Activated naive CD4-positive, alpha-beta T cell treated with anti-CD3 and anti-CD28 coated beads, Interleukin-2, amount 10 ng/mL, durations not matched to agents 7 days and 5 days (primary cell): Measurements from ENCODE around the gene FUT7.
"Not testable (repeated sequence)": the region's sequence is repeated elsewhere in the genome, so short reads cannot be mapped to it uniquely, and the experiment has no call there.

Experiments used
- CTCF ChIA-PET: fragments of 350-600 bp; sonication (Branson Sonifier 250); formaldehyde crosslinking; loops from one replicate; lab custom pipeline; 2021; ENCODE audit warnings: antibody characterized with exemption; lab: Charles Lee
- DNase-seq: peaks from one replicate; pipeline ENCODE4 v3.0.0-alpha.2; 2020
- H3K27ac Mint-ChIP-seq: one replicate; pipeline ENCODE4 v1.8.0; 2021; ENCODE audit warnings: mild to moderate bottlenecking, moderate library complexity, mixed read lengths
- H3K27me3 Mint-ChIP-seq: one replicate; pipeline ENCODE4 v1.8.0; 2021; ENCODE audit warnings: mild to moderate bottlenecking, mixed read lengths
- H3K36me3 Mint-ChIP-seq: one replicate; pipeline ENCODE4 v1.8.0; 2021; ENCODE audit warnings: mixed read lengths
- H3K4me1 Mint-ChIP-seq: one replicate; pipeline ENCODE4 v1.8.0; 2021; ENCODE audit warnings: mixed read lengths
- H3K4me3 Mint-ChIP-seq: one replicate; pipeline ENCODE4 v1.8.0; 2021; ENCODE audit warnings: mild to moderate bottlenecking, moderate library complexity, mixed read lengths
- H3K9me3 Mint-ChIP-seq: one replicate; pipeline ENCODE4 v1.8.0; 2021; ENCODE audit warnings: mixed read lengths

Gene FUT7

DNA sequence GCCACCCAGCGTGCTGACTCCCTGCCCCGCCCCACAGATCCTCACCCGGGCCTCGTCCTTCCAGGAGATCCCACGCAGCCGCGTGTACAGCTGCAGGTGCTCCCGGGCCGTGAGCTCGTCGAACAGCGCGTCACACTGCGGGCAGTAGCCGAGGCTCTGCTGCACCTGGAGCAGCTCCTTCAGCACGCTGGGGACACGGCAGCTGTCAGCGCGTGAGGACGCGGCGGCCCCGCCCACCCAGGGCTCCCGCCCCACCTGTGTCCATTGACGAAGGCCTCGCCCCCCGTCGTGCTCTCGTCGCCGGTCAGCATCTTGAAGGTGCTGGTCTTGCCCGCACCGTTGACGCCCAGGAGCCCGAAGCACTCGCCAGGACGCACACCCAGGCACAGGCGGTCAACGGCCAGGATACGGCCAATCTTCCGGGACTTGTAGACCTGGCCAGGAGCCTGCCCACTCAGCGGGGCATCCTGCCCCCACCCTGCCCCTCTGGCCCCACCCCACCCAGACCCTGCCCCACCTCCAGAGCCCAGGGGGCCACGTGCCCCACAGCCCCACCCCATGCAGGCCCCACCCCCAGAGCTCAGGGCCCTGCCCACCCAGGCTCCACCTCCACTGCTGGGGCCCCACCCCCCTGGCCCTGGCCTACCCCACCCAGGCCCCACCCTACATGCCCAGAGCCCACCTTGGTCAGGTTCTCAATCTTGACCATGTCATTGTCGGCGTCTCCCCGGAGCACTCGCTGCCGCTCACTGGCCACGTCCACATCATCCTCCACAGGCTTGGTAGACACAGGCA is 21.8 kb downstream of the FUT7 start:
- H3K4me3 Mint-ChIP-seq, result no peak overlapping the region
- CTCF ChIA-PET, result interaction anchor here (1.5 kb wide), 1 partner anchor 19 kb away, joined by 3 read pairs; no protein-coding TSS in a partner anchor
- no peaks in the 10 kb centered on the region for H3K27me3 Mint-ChIP-seq
- DNase-seq, result no peak
- H3K36me3 Mint-ChIP-seq, result peaks cover 6% of the 10 kb centered on the region
- H3K27ac Mint-ChIP-seq, result no peak overlapping the region
- H3K9me3 Mint-ChIP-seq, result no peaks in the 10 kb centered on the region
- no peaks in the 10 kb centered on the region for H3K4me1 Mint-ChIP-seq

DNA sequence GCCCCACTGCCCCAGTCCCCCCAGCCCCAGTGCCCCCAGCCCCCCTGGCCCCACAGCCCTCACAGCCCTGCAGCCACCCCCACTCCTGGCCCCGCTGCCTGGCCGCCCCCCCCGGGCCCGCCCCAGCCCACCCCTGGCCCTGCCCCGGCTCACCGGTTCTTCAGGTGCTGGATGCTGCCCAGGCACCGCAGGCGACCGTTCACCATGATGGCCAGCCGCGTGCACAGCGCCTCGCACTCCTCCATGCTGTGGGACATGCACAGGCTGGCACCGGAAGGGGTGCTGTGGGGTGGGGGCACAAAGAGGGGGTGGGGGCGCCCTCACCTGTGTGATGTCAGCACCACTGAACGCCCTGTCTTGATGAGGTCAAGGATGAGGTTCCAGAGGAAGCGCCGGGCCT is 22.7 kb downstream of the FUT7 start:
- Mint-ChIP-seq H3K4me3 (no peak overlapping the region), H3K4me1 (no peaks in the 10 kb centered on the region), H3K36me3 (peaks cover 4% of the 10 kb centered on the region), H3K27ac (no peak overlapping the region), H3K9me3 (no peaks in the 10 kb centered on the region), H3K27me3 (no peaks in the 10 kb centered on the region)
- CTCF ChIA-PET, result interaction anchor here (1.5 kb wide), 1 partner anchor 20 kb away, joined by 3 read pairs; no protein-coding TSS in a partner anchor
- no peak for DNase-seq

DNA sequence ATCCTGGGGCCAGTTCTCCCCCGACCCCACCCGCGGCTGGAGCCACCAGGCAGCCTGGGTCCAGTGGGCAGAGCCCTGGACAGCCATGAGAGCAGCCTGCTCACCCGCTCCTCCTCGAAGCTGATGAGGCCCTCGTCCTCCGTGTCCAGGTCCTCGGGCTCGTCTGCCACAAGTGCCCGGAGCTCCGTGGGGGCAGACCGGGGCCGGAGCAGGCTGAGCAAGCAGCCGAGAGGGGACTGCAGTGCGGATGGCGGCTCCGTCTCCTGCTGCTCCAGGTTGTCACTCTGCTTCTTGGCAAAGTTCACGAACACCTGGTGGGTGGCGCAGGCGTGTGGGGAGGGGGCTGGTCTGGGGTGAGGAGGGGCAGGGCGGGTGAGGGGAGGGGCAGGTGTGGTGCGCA is 23.6 kb downstream of the FUT7 start:
- H3K27ac Mint-ChIP-seq, result no peak overlapping the region
- H3K36me3 Mint-ChIP-seq, result peaks cover 4% of the 10 kb centered on the region
- CTCF ChIA-PET, result no interaction called here
- no peak for DNase-seq
- no peaks in the 10 kb centered on the region for H3K4me1 Mint-ChIP-seq
- H3K27me3 Mint-ChIP-seq, result no peaks in the 10 kb centered on the region
- H3K4me3 Mint-ChIP-seq, result no peak overlapping the region
- no peaks in the 10 kb centered on the region for H3K9me3 Mint-ChIP-seq

- H3K9me3 Mint-ChIP-seq, result no peaks in the 10 kb centered on the region
- H3K27me3 Mint-ChIP-seq, result peaks cover 2% of the 10 kb centered on the region
- H3K4me3 Mint-ChIP-seq, result no peak overlapping the region
- peaks cover 4% of the 10 kb centered on the region for H3K36me3 Mint-ChIP-seq
- H3K4me1 Mint-ChIP-seq, result no peaks in the 10 kb centered on the region
- CTCF ChIA-PET, result no interaction called here
- no peak overlapping the region for H3K27ac Mint-ChIP-seq
- no peak for DNase-seq
Observed at GRCh38 chr9:137007816-137008270, 24.0 kb downstream of the FUT7 start.

GRCh38 chr9:137007108-137007815 is 24.6 kb downstream of the FUT7 start:
- H3K9me3 Mint-ChIP-seq, result no peaks in the 10 kb centered on the region
- CTCF ChIA-PET, result no interaction called here
- peaks cover 4% of the 10 kb centered on the region for H3K36me3 Mint-ChIP-seq
- peaks cover 7% of the 10 kb centered on the region for H3K27me3 Mint-ChIP-seq
- no peak overlapping the region for H3K27ac Mint-ChIP-seq
- no peak overlapping the region for H3K4me3 Mint-ChIP-seq
- H3K4me1 Mint-ChIP-seq, result no peaks in the 10 kb centered on the region
- no peak for DNase-seq

- Mint-ChIP-seq H3K27me3 (peaks cover 14% of the 10 kb centered on the region), H3K36me3 (peaks cover 2% of the 10 kb centered on the region), H3K4me1 (no peaks in the 10 kb centered on the region), H3K27ac (no peak overlapping the region), H3K9me3 (no peaks in the 10 kb centered on the region), H3K4me3 (no peak overlapping the region)
- DNase-seq, result no peak
- CTCF ChIA-PET, result interaction anchor here (2.6 kb wide), 1 partner anchor 29 kb away, joined by 6 read pairs; no protein-coding TSS in a partner anchor
Observed at GRCh38 chr9:137006116-137007003, 25.5 kb downstream of the FUT7 start.

DNA sequence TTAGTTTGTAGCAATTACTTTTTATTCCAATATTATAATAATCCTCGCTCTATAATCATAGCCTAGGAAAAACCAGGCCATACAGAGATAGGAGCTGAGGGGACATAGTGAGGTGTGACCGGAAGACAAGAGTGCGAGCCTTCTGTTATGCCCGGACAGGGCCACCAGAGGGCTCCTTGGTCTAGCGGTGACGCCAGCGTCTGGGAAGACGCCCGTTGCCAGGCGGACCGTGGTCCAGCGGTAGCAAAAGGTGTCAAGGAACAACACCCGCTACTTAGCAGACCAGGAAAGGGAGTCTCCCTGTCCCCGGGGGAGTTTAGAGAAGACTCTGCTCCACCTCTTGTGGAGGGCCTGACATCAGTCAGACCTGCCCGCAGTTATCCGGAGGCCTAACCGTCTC is 27.6 kb downstream of the FUT7 start:
- H3K4me1 Mint-ChIP-seq, result peaks cover 12% of the 10 kb centered on the region
- CTCF ChIA-PET, result interaction anchor here (2.6 kb wide), 1 partner anchor 31 kb away, joined by 6 read pairs; no protein-coding TSS in a partner anchor
- H3K27ac Mint-ChIP-seq, result not testable (repeated sequence)

GRCh38 chr9:137002646-137003041 is 29.2 kb downstream of the FUT7 start:
- CTCF ChIA-PET, result interaction anchor here (0.6 to 1.6 kb wide), 3 partner anchors 18 to 584 kb away, joined by 3 to 4 read pairs (median 3); no protein-coding TSS in a partner anchor
- H3K9me3 Mint-ChIP-seq, result no peaks in the 10 kb centered on the region
- H3K27ac Mint-ChIP-seq, result no peak overlapping the region
- H3K4me1 Mint-ChIP-seq, result peaks cover 26% of the 10 kb centered on the region
- H3K4me3 Mint-ChIP-seq, result no peak overlapping the region
- no peak for DNase-seq
- no peaks in the 10 kb centered on the region for H3K36me3 Mint-ChIP-seq
- H3K27me3 Mint-ChIP-seq, result peaks cover 36% of the 10 kb centered on the region

More for the DNA sequence above, 27.6 kb downstream of the FUT7 start:
- not testable (repeated sequence) for DNase-seq, H3K36me3 Mint-ChIP-seq, H3K9me3 Mint-ChIP-seq, H3K4me3 Mint-ChIP-seq
- peaks cover 28% of the 10 kb centered on the region for H3K27me3 Mint-ChIP-seq

DNA sequence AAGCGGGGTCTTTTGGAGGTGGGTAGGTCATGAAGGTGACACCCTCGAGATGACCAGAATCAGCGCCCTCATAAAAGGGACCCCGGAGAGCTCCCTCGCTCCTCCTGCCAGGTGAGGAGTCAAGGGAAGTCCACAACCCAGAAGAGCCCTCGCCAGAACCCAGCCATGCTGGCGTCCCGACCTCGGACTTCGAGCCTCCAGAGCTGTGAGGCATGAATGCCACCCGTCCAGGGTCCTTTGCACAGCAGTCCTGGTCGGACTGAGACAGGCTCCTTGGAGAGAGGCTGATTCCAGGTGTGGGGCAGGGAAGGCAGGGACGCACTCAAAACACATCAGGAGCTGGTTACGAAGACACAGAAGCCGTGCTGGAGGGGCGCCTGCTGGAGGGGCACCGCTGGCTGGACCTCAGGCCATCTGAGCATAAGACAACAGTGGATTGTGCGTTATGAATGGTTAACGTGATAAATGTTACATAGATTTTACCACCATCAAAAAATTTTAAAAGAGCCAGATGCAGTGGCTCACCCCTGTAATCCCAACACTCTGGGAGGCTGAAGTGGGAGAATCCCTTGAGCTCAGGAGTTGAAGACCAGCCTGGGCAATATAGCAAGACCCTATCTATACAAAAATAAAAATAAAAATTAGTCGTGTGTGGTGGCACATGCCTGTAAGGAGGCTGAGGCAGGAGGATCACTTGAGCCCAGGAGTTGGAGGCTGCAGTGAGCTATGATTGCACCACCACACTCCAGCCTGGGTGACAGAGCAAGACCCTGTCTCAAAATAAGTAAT is 29.8 kb downstream of the FUT7 start:
- DNase-seq, result no peak
- H3K9me3 Mint-ChIP-seq, result no peaks in the 10 kb centered on the region
- CTCF ChIA-PET, result interaction anchor here (0.6 to 1.6 kb wide), 3 partner anchors 17 to 584 kb away, joined by 3 to 4 read pairs (median 3); no protein-coding TSS in a partner anchor
- peaks cover 42% of the 10 kb centered on the region for H3K27me3 Mint-ChIP-seq
- H3K36me3 Mint-ChIP-seq, result no peaks in the 10 kb centered on the region
- no peak overlapping the region for H3K27ac Mint-ChIP-seq
- no peak overlapping the region for H3K4me3 Mint-ChIP-seq
- H3K4me1 Mint-ChIP-seq, result peaks cover 32% of the 10 kb centered on the region

DNA sequence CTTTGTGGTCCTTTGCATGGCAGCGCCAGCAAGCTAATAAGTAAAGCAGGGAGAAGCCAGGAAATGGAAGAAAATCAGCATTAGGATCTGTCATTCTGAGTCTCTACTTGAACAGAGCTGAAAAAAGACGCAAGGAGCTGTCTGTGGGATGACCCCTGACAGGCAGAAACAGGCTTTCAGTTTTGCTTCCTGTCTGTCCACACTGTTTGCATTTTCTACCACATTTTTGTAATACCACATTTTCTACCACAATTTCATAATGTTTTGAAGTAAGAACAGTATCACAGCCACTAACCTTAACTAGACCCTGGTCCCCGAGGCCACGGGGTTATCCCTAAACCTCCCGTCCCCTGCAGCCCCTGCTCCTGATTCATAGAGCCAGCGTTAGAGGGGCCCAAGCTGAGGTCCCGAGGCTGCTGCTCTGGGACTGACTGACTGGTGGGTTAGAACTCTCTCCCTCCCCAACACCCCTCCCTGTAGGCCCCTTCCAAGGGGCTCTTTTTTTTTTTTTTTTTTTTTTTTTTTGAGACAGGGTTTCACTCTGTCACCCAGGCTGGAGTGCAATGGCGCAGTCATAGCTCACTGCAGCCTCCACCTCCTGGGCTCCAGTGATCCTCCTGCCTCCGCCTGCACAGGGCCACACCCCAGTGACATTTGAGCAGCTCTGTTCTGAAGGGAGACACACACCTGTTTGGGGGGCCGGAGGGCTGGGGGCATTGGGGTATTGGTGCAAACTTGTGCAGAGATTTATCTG is 31.5 kb downstream of the FUT7 start:
- Mint-ChIP-seq H3K4me1 (peaks cover 45% of the 10 kb centered on the region), H3K36me3 (no peaks in the 10 kb centered on the region), H3K27me3 (peaks cover 49% of the 10 kb centered on the region), H3K4me3 (peak overlapping the region; percentile 23), H3K9me3 (no peaks in the 10 kb centered on the region), H3K27ac (peak overlapping the region; percentile 50)
- DNase-seq, result peak; percentile 49
- CTCF ChIA-PET, result interaction anchor here (0.7 to 1.6 kb wide), 5 partner anchors 21 to 35 kb away, joined by 3 to 6 read pairs (median 3); no protein-coding TSS in a partner anchor

- H3K27ac Mint-ChIP-seq, result peak overlapping the region; percentile 86
- peaks cover 46% of the 10 kb centered on the region for H3K27me3 Mint-ChIP-seq
- peak overlapping the region; percentile 35 for H3K4me3 Mint-ChIP-seq
- peak; percentile 60 for DNase-seq
- CTCF ChIA-PET, result interaction anchor here (0.6 kb wide), 1 partner anchor 182 kb away, joined by 3 read pairs; no protein-coding TSS in a partner anchor
- peaks cover 7% of the 10 kb centered on the region for H3K36me3 Mint-ChIP-seq
- no peaks in the 10 kb centered on the region for H3K9me3 Mint-ChIP-seq
- peaks cover 58% of the 10 kb centered on the region for H3K4me1 Mint-ChIP-seq
Observed at GRCh38 chr9:136997830-136998234, 34.1 kb downstream of the FUT7 start.

DNA sequence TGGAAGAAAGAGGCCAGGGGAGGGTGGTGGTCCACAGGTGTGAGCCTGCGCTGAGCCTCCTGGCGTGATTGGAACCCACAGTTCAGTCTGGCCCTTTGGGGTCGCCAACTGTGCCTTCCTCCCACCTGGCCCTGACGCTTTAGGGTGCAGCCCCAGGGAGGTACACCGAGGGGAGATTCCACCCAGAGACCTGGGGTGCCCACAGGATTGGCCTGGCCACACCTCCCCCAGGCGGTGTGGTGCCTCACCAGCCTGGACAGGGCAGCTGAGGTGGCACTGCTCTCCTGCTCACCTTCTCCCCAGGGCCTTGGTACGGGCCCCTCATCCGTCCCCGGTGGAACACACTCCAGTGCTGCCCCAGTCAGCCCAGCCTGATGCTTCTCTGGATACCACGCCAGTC is 34.5 kb downstream of the FUT7 start:
- CTCF ChIA-PET, result no interaction called here
- H3K27ac Mint-ChIP-seq, result peak overlapping the region; percentile 86
- peak overlapping the region; percentile 35 for H3K4me3 Mint-ChIP-seq
- no peak for DNase-seq
- H3K36me3 Mint-ChIP-seq, result peaks cover 7% of the 10 kb centered on the region
- H3K27me3 Mint-ChIP-seq, result peaks cover 42% of the 10 kb centered on the region
- peaks cover 58% of the 10 kb centered on the region for H3K4me1 Mint-ChIP-seq
- H3K9me3 Mint-ChIP-seq, result no peaks in the 10 kb centered on the region
